ENCODE measurements around the gene SAAL1.

DNA sequence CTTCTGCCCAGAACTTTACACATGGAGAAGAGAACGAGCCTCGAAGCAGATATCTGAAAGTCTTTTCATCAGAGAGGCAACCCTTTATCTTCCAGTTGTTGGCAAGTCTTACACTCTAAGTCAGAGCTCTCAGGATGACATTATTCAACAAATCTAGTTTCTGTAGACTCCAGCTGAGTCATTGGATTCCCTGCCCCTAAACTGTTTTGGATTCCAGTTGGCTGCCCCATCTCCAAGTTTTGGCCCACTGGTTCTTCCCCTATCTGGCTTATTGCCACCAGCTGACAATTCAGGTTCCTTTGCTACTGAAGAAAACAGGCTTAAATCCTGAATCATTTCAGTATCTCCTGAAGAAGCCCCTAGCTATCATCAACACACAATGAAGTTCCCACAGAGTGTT is 14.2 kb downstream of the SAAL1 start:
- TF ChIP-seq POLR2A (IDR thresholded peaks at IDR 0.05; ENCODE audit: low read length), result no peak
- TF ChIP-seq GATA1 (IDR thresholded peaks at IDR 0.05; ENCODE audit: low read depth, low read length), result no peak

All from erythroblast (primary cell).